Hippocampal formation (tissue), 2 donors: ENCODE data around the gene RUNX2.

Source experiments
- DNase-seq, 2 donors: peaks; one replicate each; lab custom pipeline; 2025; lab: John Stamatoyannopoulos, UW

Gene RUNX2

DNA sequence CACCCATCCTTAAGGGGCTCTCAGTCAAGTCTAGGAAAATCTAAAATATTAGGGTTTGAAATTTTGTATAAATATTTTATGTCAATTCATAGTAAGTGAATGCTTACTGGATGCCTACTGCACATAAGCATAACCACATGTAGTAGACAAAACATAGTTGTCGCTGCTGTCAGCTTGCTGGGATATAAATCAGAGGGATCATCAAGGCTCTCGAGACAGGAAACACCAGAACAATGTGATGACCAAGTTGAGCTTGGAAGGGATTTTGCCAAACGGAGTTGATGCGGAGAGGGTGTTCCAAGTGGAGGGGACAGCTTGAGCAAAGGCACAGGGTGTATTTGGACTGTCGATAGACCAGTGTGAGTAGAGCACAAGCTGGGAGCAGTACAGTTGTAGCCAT lies 155.4 kb downstream of the RUNX2 start:
- no peak for DNase-seq

DNA sequence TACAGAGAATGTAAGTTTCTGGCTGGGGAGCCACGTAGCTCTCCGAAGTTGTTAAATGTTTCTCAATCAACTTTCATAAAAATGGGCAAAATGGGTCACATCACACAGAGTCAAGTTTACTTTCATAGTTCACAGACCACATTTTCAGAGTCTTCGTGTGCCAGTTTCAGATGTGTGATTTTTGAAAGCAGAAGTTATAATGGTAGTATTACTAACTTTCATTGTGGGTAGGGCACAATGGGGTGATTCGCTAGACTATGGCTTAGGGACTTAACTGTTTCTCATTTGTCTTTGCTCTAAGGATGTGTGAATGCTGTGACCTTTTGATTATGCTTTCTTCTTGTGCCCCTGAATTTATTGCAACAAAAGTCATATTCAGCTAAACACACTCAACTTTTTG lies 158.6 kb downstream of the RUNX2 start:
- no peak for DNase-seq

DNA sequence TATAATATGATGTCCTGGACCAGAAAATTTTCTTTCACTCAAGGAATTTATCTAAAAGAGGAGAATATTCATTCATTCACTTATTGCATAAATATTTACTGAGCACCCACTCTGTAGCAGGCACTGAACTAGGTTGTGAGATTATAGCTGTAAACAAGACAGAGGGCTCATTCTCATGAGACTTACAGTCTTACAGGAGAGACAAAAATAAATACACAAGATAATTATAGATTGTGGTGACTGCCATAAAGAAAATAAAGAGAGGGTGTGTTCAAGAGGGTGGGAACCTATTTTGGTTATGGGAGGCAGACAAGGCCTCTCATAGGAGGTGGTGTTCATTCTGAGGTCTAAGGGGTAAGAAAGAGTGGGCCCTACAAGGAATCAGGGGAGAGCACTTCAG lies 159.5 kb downstream of the RUNX2 start:
- no peak for DNase-seq

DNA sequence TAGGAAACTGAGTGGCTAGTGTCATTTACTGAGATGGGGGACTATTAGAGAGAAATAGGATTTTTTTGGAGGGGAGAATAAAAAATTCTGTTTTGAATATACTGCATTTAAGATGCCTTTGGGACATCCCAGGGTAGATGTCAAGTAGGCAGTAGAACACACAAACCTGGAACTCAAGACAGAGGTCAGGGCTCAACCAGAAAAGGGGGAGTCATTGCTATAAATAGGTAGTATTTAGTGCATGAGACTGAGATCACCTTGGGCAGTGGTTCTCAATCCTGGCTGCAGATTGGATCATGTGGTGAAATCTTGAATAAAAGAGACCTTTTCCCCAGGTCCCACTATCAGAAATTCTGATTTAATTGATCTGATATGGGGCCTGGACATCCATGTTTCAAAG lies 160.1 kb downstream of the RUNX2 start:
- no peak for DNase-seq

DNA sequence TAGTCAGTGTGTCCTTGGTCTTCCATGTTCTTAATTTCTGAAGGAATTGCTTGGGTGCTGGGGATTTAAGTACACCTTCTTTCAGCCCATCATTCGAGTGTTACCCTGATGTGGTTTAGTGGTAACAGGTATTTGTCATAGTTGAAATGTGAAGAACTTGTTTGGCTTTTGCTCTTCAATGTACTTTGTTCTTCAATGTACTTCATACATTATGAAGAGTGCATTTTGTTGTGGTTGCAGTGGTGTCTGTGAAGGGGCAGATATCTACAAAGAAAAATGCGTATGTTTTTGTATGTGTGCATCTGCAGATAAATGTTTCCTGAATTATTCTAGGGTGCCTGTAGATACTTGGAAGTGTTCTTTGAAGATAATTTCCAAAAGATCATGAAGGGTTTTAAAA lies 160.8 kb downstream of the RUNX2 start:
- DNase-seq = no peak

DNA sequence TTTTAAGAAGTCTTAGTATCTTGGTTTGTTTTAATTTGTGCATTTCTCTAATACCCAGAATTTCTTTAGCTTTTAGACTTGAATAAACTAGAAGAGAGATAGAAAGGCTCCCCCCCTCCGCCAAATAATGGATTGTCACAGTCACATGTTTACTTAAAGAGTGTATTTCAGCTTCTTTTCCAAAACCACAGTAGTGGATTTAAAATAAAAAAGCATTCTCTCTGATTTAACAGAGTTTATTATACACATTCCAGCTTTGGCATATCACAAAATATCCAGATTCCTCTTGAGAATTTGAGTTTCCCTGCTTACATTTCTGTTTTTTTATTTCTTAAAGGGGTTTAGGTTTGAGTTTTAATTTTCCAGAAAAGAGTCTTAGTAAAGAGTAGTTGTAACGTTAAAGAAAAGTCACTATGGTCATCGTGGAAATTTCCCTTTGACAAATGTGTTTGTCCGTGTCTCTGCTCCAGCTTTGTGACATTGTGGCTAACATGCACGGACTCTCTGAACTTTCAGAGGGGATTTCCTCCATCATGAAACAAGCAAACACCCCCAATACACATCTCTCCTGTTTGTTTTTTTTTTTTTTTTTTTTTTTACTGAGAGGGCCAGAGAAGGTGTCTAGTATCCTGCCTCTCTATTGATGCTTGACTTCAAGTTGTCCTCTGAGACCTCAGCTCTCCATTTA lies 163.1 kb downstream of the RUNX2 start:
- DNase-seq = no peak

DNA sequence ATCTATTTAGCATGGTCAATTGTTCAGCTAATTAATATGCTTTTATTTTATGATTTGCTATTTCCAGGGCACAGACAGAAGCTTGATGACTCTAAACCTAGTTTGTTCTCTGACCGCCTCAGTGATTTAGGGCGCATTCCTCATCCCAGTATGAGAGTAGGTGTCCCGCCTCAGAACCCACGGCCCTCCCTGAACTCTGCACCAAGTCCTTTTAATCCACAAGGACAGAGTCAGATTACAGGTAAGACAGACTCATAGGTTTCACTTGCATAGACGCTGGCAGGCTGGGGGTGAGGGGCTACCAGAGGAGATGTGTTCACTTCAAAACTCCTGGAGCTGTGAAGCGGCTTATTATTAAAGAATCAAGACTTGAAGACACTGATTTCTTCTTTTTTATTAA lies 163.7 kb downstream of the RUNX2 start:
- no peak for DNase-seq

DNA sequence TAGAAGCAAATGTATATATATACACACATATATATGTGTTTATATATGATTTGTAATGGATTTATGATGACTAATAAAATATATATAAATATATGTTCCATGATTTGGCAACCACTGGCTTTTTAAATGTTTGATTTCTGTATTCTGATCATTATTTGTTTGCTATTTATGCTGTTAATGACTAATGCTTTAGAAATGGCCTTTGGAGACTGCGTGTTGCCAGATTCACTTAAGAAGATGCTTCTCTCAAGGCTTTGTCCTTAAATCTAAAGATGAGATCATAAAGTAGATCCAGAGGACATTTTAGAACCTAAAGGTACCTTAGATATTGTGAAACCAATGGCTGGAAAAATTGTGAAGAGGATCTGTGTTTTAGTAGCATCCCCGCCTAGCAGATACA lies 165.6 kb downstream of the RUNX2 start:
- DNase-seq = no peak

DNA sequence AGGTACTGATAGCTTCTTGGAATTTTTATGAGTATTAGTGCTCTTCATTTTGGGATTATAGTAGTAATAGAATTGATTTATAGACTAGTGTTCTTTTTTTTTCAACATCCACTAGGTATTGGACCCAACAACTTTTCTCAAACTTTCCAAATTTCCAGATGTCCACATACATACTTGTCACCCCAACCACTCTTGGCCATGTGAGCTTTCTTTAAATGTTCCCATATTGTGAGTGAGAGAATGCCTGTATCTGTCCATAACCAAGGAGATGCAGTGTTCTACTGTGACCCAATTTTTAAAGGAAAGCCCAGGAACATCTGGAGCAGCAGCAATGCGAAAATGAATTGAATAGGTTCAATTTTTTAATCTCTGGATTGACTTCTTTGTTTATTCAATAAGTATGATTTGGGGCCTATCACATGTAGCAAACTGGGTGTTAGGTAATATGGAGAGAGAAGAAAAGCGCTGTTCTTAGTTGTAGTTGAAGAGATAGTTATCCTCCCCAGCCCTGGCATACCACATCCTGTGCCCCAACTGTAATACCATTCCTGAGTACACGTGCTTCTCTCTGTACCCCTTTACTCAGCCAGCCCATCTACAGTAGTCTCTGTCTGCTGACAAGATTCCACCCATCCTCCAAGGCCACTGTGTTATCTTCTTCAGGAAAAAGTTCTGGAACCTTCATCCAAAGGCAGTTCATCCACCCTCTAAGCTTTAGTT lies 166.4 kb downstream of the RUNX2 start:
- DNase-seq = no peak

DNA sequence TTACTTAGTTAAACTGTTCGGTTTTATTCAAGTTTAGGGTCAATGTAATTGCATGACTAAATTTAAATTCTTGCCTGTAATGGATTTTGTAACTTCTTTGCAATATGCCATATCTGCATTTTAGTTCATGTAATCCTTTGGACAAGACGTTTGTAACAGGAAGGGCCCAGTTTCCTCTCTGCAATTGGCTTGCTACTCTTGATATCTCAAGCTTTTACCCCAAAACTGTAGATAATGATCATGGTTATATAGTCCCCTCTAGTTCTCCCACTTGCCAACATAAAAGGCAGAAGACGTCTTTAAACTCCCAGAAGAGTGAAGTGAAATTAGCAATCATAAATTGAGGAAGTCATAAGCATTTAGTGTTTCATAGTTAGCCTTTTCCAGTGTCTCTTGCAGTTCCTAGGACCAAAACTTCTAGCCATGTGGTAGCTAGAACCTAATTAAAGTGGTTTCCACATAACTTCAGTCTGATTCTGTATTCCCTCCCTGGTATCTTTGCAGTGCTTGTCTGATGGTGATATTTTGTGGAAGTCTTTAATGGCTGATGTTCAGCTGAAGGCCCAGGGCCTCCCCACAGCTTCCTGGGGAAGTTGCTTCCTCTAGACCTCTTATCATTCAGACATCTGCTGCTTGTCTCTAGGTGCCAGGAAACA lies 167.4 kb downstream of the RUNX2 start:
- no peak for DNase-seq

DNA sequence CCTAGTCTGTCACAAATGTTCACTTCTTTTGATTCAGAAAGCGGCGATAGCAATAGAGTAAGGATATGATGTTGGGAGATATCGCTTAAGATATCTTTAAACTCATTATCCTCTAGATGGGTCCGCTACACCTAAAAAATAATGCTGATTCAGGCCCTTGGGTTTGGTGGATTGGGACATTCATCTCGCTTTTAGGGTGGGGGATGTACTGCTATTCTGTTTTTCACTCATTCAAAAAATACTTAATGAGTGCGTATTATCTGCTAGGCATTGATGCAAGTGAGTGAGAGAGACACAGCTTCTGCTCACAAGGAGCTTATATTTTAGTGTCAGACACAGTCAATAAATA lies 167.9 kb downstream of the RUNX2 start:
- no peak for DNase-seq

DNA sequence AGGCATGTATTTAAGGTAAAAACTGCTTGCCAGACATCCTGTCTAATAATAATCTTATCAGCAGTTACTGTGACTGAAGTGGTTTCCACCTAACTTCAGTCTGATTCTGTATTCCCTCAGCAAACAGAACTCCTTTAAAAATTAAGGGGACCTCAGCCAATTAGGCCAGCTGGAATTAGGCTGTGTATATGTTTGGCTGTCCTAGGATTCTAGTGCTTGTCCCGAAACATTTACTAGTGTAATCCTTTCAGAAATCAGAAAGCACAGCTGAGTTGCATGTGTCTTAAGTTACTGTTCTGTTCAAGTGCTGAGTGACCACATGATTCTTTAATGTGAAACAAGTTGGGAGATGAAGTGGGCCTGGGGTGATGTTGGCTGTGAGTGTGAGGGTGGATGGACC lies 170.5 kb downstream of the RUNX2 start:
- no peak for DNase-seq

DNA sequence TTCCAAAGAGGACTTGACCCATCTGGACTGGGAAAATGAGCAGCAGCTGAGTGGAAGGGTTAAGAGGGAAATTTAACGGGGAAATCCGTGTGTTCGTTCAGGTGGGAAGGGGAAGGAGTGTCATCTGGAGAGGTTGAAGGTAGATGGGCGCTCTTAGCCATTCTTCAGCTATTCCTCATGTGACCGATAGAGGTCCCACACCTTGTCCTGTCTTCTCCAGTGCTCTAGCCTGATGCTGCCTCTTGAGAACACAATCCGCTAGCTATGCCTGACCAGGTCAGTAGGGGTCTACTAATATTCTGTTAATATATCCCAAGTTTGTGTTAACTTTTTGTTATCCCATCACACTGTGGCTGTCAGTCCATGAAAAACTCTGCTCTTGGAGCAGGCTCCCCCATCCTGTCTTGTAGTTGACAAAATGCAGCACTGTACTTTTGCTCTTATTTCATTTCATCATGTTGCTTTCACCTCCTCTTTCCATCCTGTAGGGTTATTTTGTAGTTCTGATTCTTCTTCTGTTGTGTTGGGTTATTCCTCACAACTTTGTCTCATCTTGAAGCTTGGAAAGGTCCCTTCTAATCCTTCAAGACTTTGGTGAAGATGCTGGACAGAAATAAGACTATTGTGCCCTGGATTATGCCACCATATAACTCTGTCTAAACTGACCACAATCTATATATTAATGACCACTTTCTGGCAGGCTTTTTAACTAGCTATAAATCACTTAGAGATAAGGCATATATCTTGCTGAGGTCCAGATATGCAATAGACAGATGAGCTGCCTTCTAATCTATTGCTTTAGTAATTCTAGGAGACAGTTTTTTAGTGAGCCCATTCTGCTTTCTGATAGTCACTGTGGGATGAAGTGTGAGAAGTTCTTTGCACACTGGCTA lies 173.0 kb downstream of the RUNX2 start:
- no peak for DNase-seq

DNA sequence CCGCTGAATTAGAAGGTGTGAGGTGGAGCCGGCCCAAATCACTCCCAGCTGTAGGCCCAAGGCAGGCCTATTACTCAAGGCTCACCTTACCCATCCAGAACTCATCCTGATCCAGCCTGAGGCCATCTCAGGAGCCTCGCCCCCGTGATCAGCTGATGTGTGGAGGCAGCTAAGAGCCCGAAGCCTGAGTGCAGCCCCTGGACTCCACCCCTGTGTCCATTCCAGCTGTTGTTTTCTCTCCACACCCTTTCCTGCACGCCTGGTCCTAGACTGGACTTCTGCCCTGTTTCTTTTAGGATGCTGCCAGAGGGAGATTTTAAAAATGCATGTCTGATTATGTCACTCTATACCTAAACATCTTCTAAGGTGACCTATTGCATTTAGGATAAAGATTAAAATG lies 174.3 kb downstream of the RUNX2 start:
- DNase-seq = no peak

DNA sequence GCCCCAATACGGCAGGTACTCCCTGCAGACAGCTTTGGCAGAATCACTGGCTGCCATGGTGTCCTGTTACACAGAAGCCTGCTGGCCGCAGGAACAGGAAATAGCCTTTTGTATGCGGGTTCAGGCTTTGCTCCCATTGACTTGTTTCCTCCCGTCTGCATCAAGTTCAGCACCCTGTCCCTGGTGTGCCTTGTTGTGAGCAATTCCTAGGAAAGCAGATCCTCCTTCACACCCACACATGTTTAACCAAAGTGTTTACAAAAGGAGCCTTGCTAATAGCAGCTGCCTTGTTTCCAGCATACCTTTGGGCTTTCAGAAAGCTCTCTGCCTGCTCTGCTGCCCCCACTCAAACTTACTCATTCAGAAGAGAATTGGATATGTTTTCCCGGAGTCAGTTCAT lies 176.8 kb downstream of the RUNX2 start:
- no peak for DNase-seq

DNA sequence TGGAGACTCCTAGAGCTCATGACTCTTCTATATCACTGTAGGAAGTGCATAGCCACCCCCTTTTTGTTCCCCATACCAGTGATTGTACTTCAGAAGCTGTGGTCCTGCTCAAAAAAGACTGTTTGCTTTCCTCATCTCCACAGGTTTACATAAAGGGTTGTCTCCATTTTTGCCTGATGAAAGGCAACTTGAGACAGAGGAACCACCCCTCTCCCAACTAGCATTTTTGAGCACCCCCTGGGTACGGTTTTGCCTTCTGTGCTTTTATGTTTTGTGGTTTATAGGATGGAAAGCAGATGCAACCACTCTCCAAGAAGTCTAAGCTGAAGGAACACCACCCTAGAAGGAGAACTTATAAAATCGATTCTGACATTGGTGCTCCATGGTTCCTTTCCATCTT lies 177.3 kb downstream of the RUNX2 start:
- no peak for DNase-seq

DNA sequence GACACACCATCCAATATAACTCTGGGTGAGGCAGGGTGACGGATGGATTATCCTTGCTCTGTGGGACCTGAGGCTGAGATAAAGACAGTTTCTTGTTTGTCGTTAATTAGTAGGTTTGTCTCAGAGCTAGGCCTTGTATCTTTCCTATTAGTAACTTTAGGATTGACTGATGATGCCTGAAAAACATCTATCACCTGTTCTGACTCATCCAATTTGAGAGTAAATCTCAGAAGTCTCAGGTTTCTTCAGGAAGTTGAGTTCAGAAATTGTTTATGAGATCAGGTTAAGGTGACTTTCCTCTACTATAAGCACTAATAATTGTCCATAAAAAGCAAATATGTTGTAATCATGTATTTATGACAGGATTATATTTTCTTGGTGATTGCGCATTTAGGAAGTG lies 179.1 kb downstream of the RUNX2 start:
- no peak for DNase-seq

DNA sequence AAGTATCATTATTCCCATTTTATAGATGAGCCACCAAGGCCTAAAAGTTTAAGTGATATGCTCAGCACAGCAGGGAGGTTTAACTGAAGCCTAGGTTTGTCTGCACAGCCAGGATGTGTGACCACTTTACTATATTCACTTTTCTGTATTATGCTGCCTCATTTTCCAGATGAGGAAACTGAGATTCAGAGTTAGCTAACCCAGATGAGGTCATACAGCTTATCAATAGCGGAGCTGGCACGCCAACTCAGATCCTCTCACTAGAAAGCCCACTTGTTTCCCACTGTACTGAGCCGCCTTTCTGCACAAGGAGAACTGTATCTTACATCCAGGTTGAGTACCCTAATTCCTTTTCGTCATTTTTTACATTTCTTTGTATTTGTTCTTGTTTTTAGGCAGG lies 181.3 kb downstream of the RUNX2 start:
- no peak for DNase-seq

DNA sequence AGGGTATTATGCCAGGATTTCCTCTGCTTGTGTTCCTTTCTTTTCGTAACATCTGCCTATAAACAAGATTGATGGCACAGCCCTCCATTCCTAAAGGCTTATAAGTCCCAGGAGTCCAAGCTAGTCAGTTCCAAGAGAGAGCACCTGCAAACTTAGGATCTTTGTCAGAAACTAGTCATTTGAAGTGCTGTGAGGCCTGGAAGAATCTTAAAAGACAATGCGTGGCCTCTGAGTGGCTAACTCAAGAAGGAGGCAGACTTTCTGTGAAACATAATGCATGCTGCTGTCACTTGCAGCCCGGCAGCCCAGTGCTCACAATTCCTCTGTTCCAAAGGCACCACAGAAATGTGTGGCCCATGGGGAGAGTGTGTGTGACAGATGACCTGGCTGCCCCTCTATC lies 184.6 kb downstream of the RUNX2 start:
- DNase-seq = no peak

DNA sequence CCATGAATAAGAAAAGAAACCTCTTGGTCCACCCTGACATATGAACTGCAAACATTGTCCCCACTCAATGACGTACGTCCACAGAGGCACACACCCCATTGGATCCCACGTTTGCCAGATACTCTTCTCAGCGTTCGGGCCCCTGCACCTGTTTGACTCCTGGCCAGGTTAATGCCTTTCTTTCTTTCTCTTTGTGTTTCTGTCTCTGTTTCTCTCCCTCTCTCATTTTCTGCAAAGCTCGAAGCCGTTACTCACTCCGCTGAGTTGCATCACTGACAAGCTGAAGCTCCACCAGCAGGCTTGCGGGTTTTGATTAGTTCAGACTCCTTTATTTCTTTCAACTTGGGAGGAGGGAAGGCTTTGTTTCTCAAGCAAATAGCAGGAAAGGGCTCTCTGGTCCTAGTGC lies 185.1 kb downstream of the RUNX2 start:
- DNase-seq = no peak

DNA sequence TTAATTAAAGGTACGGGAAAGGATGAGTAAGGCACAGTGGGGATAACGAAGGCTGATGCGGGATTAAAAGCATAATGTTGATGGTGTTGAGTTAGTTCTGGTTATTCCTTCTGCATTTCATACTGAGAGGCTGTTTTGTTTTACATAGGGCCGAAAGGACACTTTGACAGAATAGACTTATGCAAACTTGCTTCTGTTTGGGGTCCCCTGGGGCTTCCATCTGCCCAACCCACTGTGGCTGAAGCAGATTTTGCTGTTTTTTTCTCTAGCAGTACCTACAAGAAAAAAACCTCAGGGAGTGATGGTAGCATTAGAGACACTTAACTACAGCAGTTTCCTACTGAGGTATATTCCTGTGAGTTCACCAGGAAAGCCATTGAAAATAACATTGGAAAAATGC lies 185.7 kb downstream of the RUNX2 start:
- DNase-seq = no peak

DNA sequence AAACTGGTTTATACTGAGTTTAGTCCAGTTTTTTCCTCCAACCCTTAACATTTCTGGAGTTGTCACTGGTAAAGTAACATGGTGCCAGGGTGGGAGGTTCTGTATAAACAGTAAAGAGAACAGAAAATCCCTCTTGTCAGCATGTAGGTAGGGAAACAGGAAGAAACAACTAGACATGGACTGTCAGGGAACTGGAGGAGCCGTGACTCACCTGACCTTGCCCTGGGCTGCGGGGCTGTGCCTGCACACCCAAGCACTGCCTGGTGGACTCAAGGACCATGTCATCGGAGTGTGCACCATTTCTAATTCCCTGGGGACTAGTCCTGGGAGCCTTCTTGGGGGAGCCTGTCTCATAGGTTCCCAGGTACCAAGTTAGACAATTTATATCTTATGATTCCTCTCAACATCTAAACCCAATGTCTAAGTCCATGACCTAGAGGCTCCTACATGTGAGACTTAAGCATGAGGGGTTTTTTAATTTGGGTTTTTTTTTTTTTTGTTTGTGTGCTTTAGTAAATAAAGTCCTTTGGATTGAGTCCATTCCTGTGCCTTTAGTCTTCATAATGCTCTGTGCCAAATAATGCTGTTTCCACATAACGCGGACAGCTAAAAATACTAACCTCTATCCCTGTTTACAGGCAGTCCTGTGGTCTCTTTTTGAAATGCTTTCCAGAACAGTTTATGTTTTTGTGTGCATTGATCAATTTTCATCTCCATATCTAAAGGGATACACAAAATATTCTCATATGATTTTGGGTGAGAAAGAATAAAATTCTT lies 186.5 kb downstream of the RUNX2 start:
- no peak for DNase-seq
